HEK293 (cell line): Measurements from ENCODE around the gene CP.
A peak's percentile ranks its signal among the peaks of the same experiment; 100 is the strongest.

Experiments used
- GLI2 ChIP-seq: fragments of 450-650 bp; formaldehyde crosslinking; IDR thresholded peaks from 2 replicates; pipeline ENCODE4; 2017; ENCODE audit warnings: missing biosample characterization, missing genetic modification characterization, low read depth, borderline replicate concordance
- GLI4 ChIP-seq: fragments of 450-650 bp; formaldehyde crosslinking; IDR thresholded peaks from 2 replicates; pipeline ENCODE4 v1.5.1; 2016; ENCODE audit warnings: missing biosample characterization, missing genetic modification characterization
- HIC1 ChIP-seq: fragments of 450-650 bp; formaldehyde crosslinking; IDR thresholded peaks from 2 replicates; pipeline ENCODE4 v1.5.1; 2016; ENCODE audit warnings: missing biosample characterization, missing genetic modification characterization
- HOXA7 ChIP-seq: sonication (generic); formaldehyde crosslinking; IDR thresholded peaks from 2 replicates; pipeline ENCODE4 v1.8.1; 2022; ENCODE audit warnings: missing genetic modification reagents, borderline replicate concordance
- MEIS1 ChIP-seq: sonication (generic); formaldehyde crosslinking; IDR thresholded peaks from 2 replicates; pipeline ENCODE4 v1.8.1; 2022; ENCODE audit warnings: missing genetic modification reagents, mild to moderate bottlenecking, borderline replicate concordance
- PRDM10 ChIP-seq: fragments of 450-650 bp; formaldehyde crosslinking; IDR thresholded peaks from 2 replicates; pipeline ENCODE4 v1.5.1; 2016; ENCODE audit warnings: missing biosample characterization, missing genetic modification characterization
- TCF7L2 ChIP-seq: IDR thresholded peaks from 2 replicates; pipeline ENCODE4 v1.6.1; 2011; ENCODE audit warnings: low read depth, mild to moderate bottlenecking, inconsistent platforms, low read length, moderate library complexity, borderline replicate concordance
- ZBTB11 ChIP-seq: fragments of 450-650 bp; formaldehyde crosslinking; conservative IDR thresholded peaks from 2 replicates; pipeline ENCODE4 v1.5.1; 2016; ENCODE audit warnings: low read depth, missing biosample characterization, missing genetic modification characterization
- ZFP41 ChIP-seq: fragments of 450-650 bp; formaldehyde crosslinking; IDR thresholded peaks from 2 replicates; pipeline ENCODE4 v1.5.1; 2016; ENCODE audit warnings: missing biosample characterization, missing genetic modification characterization, borderline replicate concordance
- ZNF324 ChIP-seq: fragments of 450-650 bp; formaldehyde crosslinking; IDR thresholded peaks from 2 replicates; pipeline ENCODE4 v1.5.1; 2016; ENCODE audit warnings: missing biosample characterization, missing genetic modification characterization
- ZNF416 ChIP-seq: fragments of 450-650 bp; formaldehyde crosslinking; IDR thresholded peaks from 2 replicates; pipeline ENCODE4 v1.5.1; 2016; ENCODE audit warnings: missing biosample characterization, missing genetic modification characterization
- ZNF426 ChIP-seq: fragments of 450-650 bp; formaldehyde crosslinking; IDR thresholded peaks from 2 replicates; pipeline ENCODE4 v1.5.1; 2017; ENCODE audit warnings: missing biosample characterization, missing genetic modification characterization, mild to moderate bottlenecking, inconsistent platforms, moderate library complexity
- ZNF585B ChIP-seq: fragments of 450-650 bp; formaldehyde crosslinking; IDR thresholded peaks from 2 replicates; pipeline ENCODE4 v1.5.1; 2016; ENCODE audit warnings: missing biosample characterization, missing genetic modification characterization
- ZNF596 ChIP-seq: fragments of 450-650 bp; IDR thresholded peaks from 2 replicates; pipeline ENCODE4 v1.5.0; 2018; ENCODE audit warnings: missing biosample characterization, mild to moderate bottlenecking, missing genetic modification characterization, moderate library complexity
- ZNF645 ChIP-seq: fragments of 450-650 bp; formaldehyde crosslinking; IDR thresholded peaks from 2 replicates; pipeline ENCODE4; 2016; ENCODE audit warnings: missing biosample characterization, missing genetic modification characterization
- ZNF658 ChIP-seq: fragments of 450-650 bp; formaldehyde crosslinking; IDR thresholded peaks from 2 replicates; pipeline ENCODE4; 2016; ENCODE audit warnings: missing biosample characterization, missing genetic modification characterization
- ZNF664 ChIP-seq: fragments of 450-650 bp; formaldehyde crosslinking; IDR thresholded peaks from 2 replicates; pipeline ENCODE4 v1.5.1; 2016; ENCODE audit warnings: missing biosample characterization, missing genetic modification characterization
- ZNF747 ChIP-seq: fragments of 450-650 bp; formaldehyde crosslinking; IDR thresholded peaks from 2 replicates; pipeline ENCODE4 v1.5.1; 2016; ENCODE audit warnings: missing biosample characterization, missing genetic modification characterization
- ZNF785 ChIP-seq: fragments of 450-650 bp; formaldehyde crosslinking; IDR thresholded peaks from 2 replicates; pipeline ENCODE4 v1.5.1; 2016; ENCODE audit warnings: missing biosample characterization, missing genetic modification characterization
- ZNF830 ChIP-seq: fragments of 450-650 bp; IDR thresholded peaks from 2 replicates; pipeline ENCODE4 v1.5.0; 2018; ENCODE audit warnings: missing biosample characterization, missing genetic modification characterization, low read depth, mild to moderate bottlenecking, moderate library complexity
- TF ChIP-seq, protein P1 (sequence below): fragments of 450-650 bp; formaldehyde crosslinking; IDR thresholded peaks from 2 replicates; pipeline ENCODE4 v1.5.1; 2016; ENCODE audit warnings: missing biosample characterization, missing genetic modification characterization, borderline replicate concordance
- TF ChIP-seq, protein P2 (sequence below): fragments of 450-650 bp; formaldehyde crosslinking; IDR thresholded peaks from 2 replicates; pipeline ENCODE4 v1.5.1; 2017; ENCODE audit warnings: missing biosample characterization, missing genetic modification characterization

CP gene

GRCh38 chr3:149129326-149130205, 92.1 kb downstream of the CP start, which contains the start of gene HPS3 (continued):
- peak; percentile 13; the same call in 1 of the 2 replicates for TF ChIP-seq PRDM10 (tag by site-specific recombination)
- TF ChIP-seq ZFP41 (tag by site-specific recombination) = no peak
- TF ChIP-seq GLI2 (tag by site-specific recombination) = no peak
- TF ChIP-seq, protein P1, sequence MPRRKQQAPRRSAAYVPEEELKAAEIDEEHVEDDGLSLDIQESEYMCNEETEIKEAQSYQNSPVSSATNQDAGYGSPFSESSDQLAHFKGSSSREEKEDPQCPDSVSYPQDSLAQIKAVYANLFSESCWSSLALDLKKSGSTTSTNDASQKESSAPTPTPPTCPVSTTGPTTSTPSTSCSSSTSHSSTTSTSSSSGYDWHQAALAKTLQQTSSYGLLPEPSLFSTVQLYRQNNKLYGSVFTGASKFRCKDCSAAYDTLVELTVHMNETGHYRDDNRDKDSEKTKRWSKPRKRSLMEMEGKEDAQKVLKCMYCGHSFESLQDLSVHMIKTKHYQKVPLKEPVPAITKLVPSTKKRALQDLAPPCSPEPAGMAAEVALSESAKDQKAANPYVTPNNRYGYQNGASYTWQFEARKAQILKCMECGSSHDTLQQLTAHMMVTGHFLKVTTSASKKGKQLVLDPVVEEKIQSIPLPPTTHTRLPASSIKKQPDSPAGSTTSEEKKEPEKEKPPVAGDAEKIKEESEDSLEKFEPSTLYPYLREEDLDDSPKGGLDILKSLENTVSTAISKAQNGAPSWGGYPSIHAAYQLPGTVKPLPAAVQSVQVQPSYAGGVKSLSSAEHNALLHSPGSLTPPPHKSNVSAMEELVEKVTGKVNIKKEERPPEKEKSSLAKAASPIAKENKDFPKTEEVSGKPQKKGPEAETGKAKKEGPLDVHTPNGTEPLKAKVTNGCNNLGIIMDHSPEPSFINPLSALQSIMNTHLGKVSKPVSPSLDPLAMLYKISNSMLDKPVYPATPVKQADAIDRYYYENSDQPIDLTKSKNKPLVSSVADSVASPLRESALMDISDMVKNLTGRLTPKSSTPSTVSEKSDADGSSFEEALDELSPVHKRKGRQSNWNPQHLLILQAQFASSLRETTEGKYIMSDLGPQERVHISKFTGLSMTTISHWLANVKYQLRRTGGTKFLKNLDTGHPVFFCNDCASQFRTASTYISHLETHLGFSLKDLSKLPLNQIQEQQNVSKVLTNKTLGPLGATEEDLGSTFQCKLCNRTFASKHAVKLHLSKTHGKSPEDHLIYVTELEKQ (tag by site-specific recombination) = no peak
- TF ChIP-seq MEIS1 = no peak
- no peak for TF ChIP-seq TCF7L2
- 0 out of 2 replicates have a peak, but pooled peaks have one; percentile 27 for TF ChIP-seq GLI4
- TF ChIP-seq ZNF596 = no peak
- no peak for TF ChIP-seq HOXA7 (CRISPR knock-in tag)
- 0 out of 2 replicates have a peak, but pooled peaks have one; percentile 1 for TF ChIP-seq ZNF585B (tag by site-specific recombination)
- no peak for TF ChIP-seq ZNF785
- TF ChIP-seq ZNF664 (tag by site-specific recombination) = no peak
- TF ChIP-seq ZBTB11 (tag by site-specific recombination) = peak; percentile 72
- TF ChIP-seq ZNF426 = no peak
- TF ChIP-seq ZNF747 = no peak
- no peak for TF ChIP-seq ZNF830 (tag by site-specific recombination)
- peak; percentile 85 for TF ChIP-seq HIC1 (tag by site-specific recombination)
- TF ChIP-seq, protein P2, sequence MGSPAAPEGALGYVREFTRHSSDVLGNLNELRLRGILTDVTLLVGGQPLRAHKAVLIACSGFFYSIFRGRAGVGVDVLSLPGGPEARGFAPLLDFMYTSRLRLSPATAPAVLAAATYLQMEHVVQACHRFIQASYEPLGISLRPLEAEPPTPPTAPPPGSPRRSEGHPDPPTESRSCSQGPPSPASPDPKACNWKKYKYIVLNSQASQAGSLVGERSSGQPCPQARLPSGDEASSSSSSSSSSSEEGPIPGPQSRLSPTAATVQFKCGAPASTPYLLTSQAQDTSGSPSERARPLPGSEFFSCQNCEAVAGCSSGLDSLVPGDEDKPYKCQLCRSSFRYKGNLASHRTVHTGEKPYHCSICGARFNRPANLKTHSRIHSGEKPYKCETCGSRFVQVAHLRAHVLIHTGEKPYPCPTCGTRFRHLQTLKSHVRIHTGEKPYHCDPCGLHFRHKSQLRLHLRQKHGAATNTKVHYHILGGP (tag by site-specific recombination) = no peak
- no peak for TF ChIP-seq ZNF658 (tag by site-specific recombination)
- TF ChIP-seq ZNF645 = no peak
- TF ChIP-seq ZNF416 = no peak
- TF ChIP-seq ZNF324 (tag by site-specific recombination) = no peak
